ENCODE measurements around the gene ABHD12.

The ABHD12 gene

DNA sequence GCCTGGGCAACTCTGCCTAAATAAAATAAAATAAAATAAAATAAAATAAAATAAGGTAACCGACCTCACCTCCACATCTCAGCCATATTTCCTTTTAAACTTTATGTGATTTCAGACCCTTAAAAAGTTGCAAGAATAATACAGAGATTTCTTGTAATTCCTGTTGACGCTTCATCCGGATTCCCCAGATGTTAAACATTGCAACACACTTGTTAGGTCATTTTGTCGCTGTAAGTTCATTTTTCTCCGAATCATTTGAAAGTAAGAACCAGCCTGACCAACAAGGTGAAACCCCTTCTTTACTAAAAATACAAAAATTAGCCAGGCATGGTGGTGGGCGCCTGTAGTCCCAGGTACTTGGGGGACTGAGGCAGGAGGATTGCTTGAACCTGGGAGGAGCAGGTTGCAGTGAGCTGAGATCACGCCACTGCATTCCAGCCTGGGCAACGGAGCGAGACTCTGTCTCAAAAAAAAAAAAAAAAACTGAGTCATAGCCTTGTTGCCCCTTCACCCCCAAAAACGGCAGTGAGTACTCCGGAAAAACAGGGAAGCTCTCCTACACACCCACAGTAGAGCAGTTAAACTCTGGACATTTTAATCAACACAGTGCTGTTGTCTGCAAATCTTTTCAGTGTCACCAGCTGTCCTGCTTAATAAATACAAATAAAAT is 136.9 kb downstream of the ABHD12 start:
- no peak for DNase-seq

- DNase-seq: no peak
Observed at GRCh38 chr20:25252686-25253421, 137.8 kb downstream of the ABHD12 start.

DNA sequence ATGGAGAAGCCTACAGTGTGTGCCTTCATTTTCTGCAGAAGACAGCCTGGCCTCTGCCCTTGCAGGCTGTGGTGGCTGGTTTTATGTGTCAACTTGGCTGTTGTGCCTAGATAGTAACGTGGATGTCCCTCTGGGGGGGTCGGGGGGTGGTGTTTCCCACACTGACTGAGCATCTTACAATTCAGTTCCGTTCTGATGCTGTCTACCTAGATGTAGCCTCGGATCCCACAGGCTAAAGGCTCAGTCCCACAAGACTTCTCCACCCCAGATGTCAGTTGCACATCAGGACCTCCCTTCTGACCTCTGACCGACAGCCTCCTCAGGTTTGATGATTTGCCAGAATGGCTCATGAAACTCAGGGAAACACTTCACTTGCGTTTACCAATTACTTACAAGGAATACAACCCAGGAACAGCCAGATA is 138.4 kb downstream of the ABHD12 start:
- no peak for DNase-seq

DNA sequence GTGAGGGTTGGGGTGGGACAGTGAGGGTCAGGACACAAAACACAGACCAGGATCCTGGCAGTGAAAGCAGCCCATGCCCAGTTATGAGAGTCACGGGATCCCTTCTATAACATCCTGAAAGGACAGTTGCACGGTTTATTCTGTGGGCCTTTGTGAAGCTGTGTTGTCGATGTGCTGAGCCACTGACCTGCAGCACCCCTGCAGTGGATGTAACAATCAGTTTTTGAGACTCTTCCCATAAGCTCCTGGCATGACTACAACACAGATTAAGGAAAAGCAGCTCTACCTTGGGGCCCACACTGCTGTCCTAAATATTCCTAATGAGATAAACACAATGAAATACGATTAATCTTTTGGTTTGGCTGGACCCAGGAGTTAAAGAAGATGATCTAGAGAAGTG is 139.1 kb downstream of the ABHD12 start:
- no peak for DNase-seq

DNA sequence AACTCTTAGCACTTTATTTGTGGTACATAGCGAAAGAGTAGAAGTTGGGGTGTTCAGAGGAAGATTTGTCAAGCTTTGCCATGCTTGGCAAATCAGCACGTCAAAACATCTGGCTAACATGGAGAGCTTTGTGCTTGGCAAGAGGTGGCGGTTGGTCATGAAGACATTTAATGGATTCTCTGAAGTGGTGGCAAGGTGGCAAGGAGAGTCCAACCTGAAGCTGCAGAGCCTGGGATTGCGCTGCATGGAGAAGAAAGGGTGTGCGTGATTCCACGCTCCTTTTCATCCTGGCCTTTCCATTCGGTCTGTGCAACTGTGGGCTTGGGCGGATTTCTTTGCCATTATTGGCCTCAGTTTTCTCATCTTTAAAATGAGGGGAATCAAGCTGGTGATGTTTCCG is 139.6 kb downstream of the ABHD12 start:
- no peak for DNase-seq

DNA sequence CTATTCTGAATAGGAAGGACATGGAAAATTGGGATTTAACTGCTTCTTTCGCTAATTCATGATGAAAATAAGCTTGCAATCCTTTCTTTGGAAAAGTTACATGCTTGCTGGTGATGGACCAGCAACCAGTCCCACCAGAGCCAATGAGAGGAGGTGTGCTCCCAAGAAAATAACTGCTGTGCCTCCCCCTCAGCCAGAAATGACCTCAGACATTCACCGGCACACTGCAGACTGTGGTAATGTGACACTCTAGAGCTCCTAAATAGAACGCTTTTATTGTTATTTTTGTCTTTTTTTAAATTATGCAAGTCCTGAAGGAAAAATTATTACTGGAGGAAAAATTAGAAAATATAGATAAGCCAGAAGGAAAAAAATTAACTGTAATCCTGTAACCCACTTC is 140.1 kb downstream of the ABHD12 start:
- DNase-seq: no peak

All from NCI-H526 treated with DMSO at 0.1 percent for 48 hours (cell line).